ENCODE results near the gene USP27X. TPM values are rescaled to one million over a fixed set of nuclear protein-coding genes. Genes with fewer than 3 reads are reported as not detected.

The USP27X gene
- total RNA-seq, 4 donors from 2014 or later: 0.40 to 2.6 (median 1.6) TPM; not detected in 1

DNA sequence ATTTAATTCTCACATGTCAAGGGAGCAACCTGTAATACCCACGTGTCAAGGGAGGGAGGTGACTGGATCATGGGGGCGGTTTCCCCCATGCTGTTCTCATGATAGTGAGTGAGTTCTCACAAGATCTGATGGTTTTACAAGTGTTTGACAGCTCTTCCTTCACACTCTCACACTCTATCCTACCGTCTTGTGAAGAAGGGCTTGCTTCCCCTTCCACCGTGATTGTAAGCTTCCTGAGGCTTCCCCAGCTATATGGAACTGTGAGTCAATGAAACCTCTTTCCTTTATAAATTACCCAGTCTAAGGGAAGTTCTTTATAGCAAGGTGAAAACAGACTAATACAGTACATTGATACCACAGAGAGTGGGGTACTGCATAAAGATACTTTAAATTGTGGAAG, 17.7 kb downstream of the USP27X start:
- H3K4me3 ChIP-seq: no peak overlapping the region
- no peaks in the 10 kb centered on the region for H3K4me1 ChIP-seq
- no peaks in the 10 kb centered on the region for H3K36me3 ChIP-seq
- 75% methylated on average over 4 of the region's 4 CpGs; no CpG with 5 or more reads in 1 of the 2 donors for WGBS, 2 donors (ENCODE audit: low coverage in 1 of 2)
- H3K27ac ChIP-seq: no peak overlapping the region
- in situ Hi-C loops (cut with MboI; ENCODE audit: low pct_ligation_motif_present in 1 of 4, low pct_unique_long_range_greater_than_20kb in 1 of 4, low sequenced_read_pairs in 3 of 4): no loop called here
- no peaks in the 10 kb centered on the region for H3K27me3 ChIP-seq
- H3K9me3 ChIP-seq: no peaks in the 10 kb centered on the region
- TF ChIP-seq EP300 (IDR thresholded peaks at IDR 0.05; ENCODE audit: low read depth): no peak
- TF ChIP-seq, protein P1, sequence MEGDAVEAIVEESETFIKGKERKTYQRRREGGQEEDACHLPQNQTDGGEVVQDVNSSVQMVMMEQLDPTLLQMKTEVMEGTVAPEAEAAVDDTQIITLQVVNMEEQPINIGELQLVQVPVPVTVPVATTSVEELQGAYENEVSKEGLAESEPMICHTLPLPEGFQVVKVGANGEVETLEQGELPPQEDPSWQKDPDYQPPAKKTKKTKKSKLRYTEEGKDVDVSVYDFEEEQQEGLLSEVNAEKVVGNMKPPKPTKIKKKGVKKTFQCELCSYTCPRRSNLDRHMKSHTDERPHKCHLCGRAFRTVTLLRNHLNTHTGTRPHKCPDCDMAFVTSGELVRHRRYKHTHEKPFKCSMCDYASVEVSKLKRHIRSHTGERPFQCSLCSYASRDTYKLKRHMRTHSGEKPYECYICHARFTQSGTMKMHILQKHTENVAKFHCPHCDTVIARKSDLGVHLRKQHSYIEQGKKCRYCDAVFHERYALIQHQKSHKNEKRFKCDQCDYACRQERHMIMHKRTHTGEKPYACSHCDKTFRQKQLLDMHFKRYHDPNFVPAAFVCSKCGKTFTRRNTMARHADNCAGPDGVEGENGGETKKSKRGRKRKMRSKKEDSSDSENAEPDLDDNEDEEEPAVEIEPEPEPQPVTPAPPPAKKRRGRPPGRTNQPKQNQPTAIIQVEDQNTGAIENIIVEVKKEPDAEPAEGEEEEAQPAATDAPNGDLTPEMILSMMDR (IDR thresholded peaks at IDR 0.05): no peak
- TF ChIP-seq POLR2AphosphoS5 (IDR thresholded peaks at IDR 0.05): no peak
- TF ChIP-seq POLR2A (IDR thresholded peaks at IDR 0.05): no peak
- no peak for DNase-seq
- intact Hi-C loops (cut with DNase I; ENCODE audit: low total_unique reads): no loop called here

DNA sequence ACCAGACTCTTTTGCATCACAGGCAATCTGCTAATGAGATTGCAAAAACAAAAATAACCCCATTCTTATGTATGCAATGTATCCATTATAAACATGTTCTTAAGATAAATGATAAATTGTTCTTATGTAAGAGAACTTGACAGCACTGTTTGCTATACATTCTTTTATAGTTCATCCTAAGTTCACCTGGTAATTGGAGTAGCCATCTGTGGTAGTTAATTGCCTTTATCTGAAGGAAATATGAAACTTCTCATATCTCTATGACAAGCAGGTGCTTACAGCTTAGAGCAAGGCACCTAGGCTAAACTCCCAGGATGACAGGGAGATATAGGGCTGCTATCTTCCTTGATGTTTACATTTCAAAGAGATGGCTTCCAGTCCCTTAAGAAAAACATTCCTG, 21.8 kb downstream of the USP27X start:
- Histone ChIP-seq H3K4me3 (no peak overlapping the region), H3K36me3 (no peaks in the 10 kb centered on the region), H3K9me3 (no peaks in the 10 kb centered on the region), H3K4me1 (no peaks in the 10 kb centered on the region), H3K27me3 (no peaks in the 10 kb centered on the region), H3K27ac (no peak overlapping the region)
- TF ChIP-seq EP300 (IDR thresholded peaks at IDR 0.05; ENCODE audit: low read depth): no peak
- DNase-seq: no peak
- in situ Hi-C loops (cut with MboI; ENCODE audit: low pct_ligation_motif_present in 1 of 4, low pct_unique_long_range_greater_than_20kb in 1 of 4, low sequenced_read_pairs in 3 of 4): loop anchor here in 2 of 4 donors (25.0 kb wide), 2 partner anchors 186 to 686 kb away; no protein-coding TSS in a partner anchor
- intact Hi-C loops (cut with DNase I; ENCODE audit: low total_unique reads): no loop called here

DNA sequence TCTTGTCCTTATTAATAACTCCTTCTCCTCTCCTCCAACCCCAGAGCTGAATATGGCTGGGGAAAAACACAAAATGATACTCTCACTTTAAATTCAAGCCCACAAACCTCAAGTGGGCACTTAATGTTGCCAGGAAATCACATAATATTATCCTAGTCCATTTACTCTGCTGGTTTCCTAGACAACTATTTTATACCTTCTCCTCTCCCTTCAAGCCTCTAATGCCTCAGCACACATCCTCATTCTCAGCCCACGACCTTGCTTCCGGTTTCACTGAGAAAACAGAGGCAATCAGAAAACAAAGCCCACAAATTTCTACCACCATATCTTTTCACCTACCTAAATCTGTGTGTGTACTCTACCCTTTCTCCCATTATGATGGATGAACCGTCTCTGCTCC, 31.1 kb downstream of the USP27X start:
- DNase-seq: no peak
- in situ Hi-C loops (cut with MboI; ENCODE audit: low pct_ligation_motif_present in 1 of 4, low pct_unique_long_range_greater_than_20kb in 1 of 4, low sequenced_read_pairs in 3 of 4) (loop anchor here in 2 of 4 donors (10.0 to 25.0 kb wide), 3 partner anchors 177 to 677 kb away; no protein-coding TSS in a partner anchor), intact Hi-C loops (cut with DNase I; ENCODE audit: low total_unique reads) (no loop called here)
- Histone ChIP-seq H3K27me3 (no peaks in the 10 kb centered on the region), H3K9me3 (no peaks in the 10 kb centered on the region), H3K36me3 (no peaks in the 10 kb centered on the region), H3K27ac (no peak overlapping the region), H3K4me3 (no peak overlapping the region), H3K4me1 (no peaks in the 10 kb centered on the region)
- TF ChIP-seq POLR2AphosphoS5 (IDR thresholded peaks at IDR 0.05): no peak
- TF ChIP-seq, protein P1 (IDR thresholded peaks at IDR 0.05): no peak
- TF ChIP-seq EP300 (IDR thresholded peaks at IDR 0.05; ENCODE audit: low read depth): no peak
- no peak for TF ChIP-seq POLR2A (IDR thresholded peaks at IDR 0.05)
- 35% methylated on average over 3 of the region's 3 CpGs; no CpG with 5 or more reads in 1 of the 2 donors for WGBS, 2 donors (ENCODE audit: low coverage in 1 of 2)

DNA sequence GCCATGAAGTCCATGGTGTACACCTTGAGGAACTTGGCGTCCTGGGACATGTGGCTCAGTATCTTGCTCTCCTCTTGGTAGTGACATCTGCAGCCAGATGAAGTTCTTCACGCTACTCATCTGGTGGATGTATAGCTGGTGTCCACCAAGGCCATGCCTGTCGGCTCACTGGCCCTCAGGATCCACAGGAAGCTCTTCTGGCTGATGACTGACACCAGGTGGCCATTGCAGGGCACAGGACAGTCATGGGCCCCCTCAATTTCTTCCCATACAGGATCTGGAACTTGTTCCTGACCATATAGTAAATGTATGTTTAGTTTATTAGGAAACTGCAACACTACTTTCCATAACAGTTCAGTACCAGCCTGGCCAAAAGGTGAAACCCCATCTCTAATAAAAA, 32.8 kb downstream of the USP27X start:
- in situ Hi-C loops (cut with MboI; ENCODE audit: low pct_ligation_motif_present in 1 of 4, low pct_unique_long_range_greater_than_20kb in 1 of 4, low sequenced_read_pairs in 3 of 4): loop anchor here in 2 of 4 donors (10.0 to 25.0 kb wide), 3 partner anchors 175 to 675 kb away; no protein-coding TSS in a partner anchor
- H3K27me3 ChIP-seq: no peaks in the 10 kb centered on the region
- WGBS, 2 donors (ENCODE audit: low coverage in 1 of 2): 67% methylated on average over 3 of the region's 3 CpGs; no CpG with 5 or more reads in 1 of the 2 donors
- no peak overlapping the region for H3K27ac ChIP-seq
- intact Hi-C loops (cut with DNase I; ENCODE audit: low total_unique reads): no loop called here
- no peaks in the 10 kb centered on the region for H3K36me3 ChIP-seq
- TF ChIP-seq, protein P1 (IDR thresholded peaks at IDR 0.05): no peak
- TF ChIP-seq POLR2A (IDR thresholded peaks at IDR 0.05) (no peak), POLR2AphosphoS5 (IDR thresholded peaks at IDR 0.05) (no peak), EP300 (IDR thresholded peaks at IDR 0.05; ENCODE audit: low read depth) (no peak)
- H3K4me1 ChIP-seq: no peaks in the 10 kb centered on the region
- H3K4me3 ChIP-seq: no peak overlapping the region
- no peaks in the 10 kb centered on the region for H3K9me3 ChIP-seq
- no peak for DNase-seq

DNA sequence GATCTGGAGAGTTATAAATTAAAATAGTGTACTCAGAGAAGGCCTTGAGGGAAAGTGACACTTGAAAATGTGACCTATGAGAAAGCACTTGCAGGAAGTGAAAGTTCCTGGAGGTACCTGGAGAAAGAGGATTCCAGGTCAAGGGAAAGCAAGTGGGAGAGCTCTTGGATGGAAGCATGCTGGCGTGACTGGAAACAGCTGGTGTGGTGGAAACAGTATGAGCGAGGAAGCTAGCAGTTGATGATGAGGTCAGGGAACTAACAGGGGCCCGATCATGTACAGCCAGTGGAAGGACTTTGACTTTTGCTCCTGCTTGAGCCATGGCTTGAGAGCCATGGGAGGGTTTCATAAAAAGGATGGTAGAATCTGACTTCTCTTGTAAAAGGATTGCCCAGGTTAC, 33.6 kb downstream of the USP27X start:
- no peak overlapping the region for H3K27ac ChIP-seq
- no peak for DNase-seq
- H3K9me3 ChIP-seq: no peaks in the 10 kb centered on the region

More for the DNA sequence above, 33.6 kb downstream of the USP27X start:
- Histone ChIP-seq H3K4me1 (no peaks in the 10 kb centered on the region), H3K27me3 (no peaks in the 10 kb centered on the region), H3K36me3 (no peaks in the 10 kb centered on the region), H3K4me3 (no peak overlapping the region)
- TF ChIP-seq POLR2AphosphoS5 (IDR thresholded peaks at IDR 0.05) (no peak), EP300 (IDR thresholded peaks at IDR 0.05; ENCODE audit: low read depth) (no peak), POLR2A (IDR thresholded peaks at IDR 0.05) (no peak)
- TF ChIP-seq, protein P1 (IDR thresholded peaks at IDR 0.05): no peak
- 55% methylated on average over 3 of the region's 3 CpGs; no CpG with 5 or more reads in 1 of the 2 donors for WGBS, 2 donors (ENCODE audit: low coverage in 1 of 2)
- intact Hi-C loops (cut with DNase I; ENCODE audit: low total_unique reads): no loop called here
- in situ Hi-C loops (cut with MboI; ENCODE audit: low pct_ligation_motif_present in 1 of 4, low pct_unique_long_range_greater_than_20kb in 1 of 4, low sequenced_read_pairs in 3 of 4): loop anchor here in 2 of 4 donors (10.0 to 25.0 kb wide), 3 partner anchors 174 to 674 kb away; no protein-coding TSS in a partner anchor
